Thyroid gland (tissue), 4 donors: Measurements from ENCODE around the gene MTUS2. TPM values are rescaled to one million over a fixed set of nuclear protein-coding genes. Genes with fewer than 3 reads are reported as not detected.

Source experiments
- DNase-seq, 2 donors: peaks; one replicate each; pipeline ENCODE4 v3.0.0-alpha.2; 2019
- H3K27ac ChIP-seq, 3 donors: fragments of 200-600 bp; sonication (generic); 1 replicate in 2 of 3; 2 replicates in 1 of 3; pipeline ENCODE4 v1.5.1; 2016 to 2019; ENCODE audit warnings: mild to moderate bottlenecking in 1 of 3, moderate library complexity in 1 of 3
- H3K27me3 ChIP-seq: fragments of 200-600 bp; sonication (generic); one replicate; pipeline ENCODE4 v1.5.1; 2019
- H3K36me3 ChIP-seq, 2 donors: fragments of 200-600 bp; sonication (generic); one replicate each; pipeline ENCODE4 v1.5.1; 2016 to 2019
- H3K4me1 ChIP-seq, 2 donors: fragments of 200-600 bp; sonication (generic); one replicate each; pipeline ENCODE4 v1.5.1; 2017 to 2019
- H3K4me3 ChIP-seq, 3 donors: fragments of 200-600 bp; sonication (generic); replicated peaks in 1 of 3; 1 replicate in 2 of 3; 2 replicates in 1 of 3; pipeline ENCODE4 v1.5.1; 2016; ENCODE audit warnings: mild to moderate bottlenecking in 1 of 3
- H3K9me3 ChIP-seq: fragments of 200-600 bp; sonication (generic); one replicate; pipeline ENCODE4 v1.5.1; 2017
- CTCF ChIP-seq, 6 experiments: fragments of 200-600 bp in 3 of 6; fragments of 450-650 bp in 3 of 6; sonication (generic) in 3 of 6; IDR thresholded peaks; one replicate each; pipeline ENCODE4 v1.5.1; 2016 to 2019; ENCODE audit warnings: antibody characterized with exemption in 6 of 6, mild to moderate bottlenecking in 2 of 6, inconsistent platforms in 1 of 6, moderate library complexity in 1 of 6
- POLR2A ChIP-seq, 2 donors: fragments of 450-650 bp; IDR thresholded peaks; one replicate each; pipeline ENCODE4 v1.6.1; 2017; ENCODE audit warnings: antibody characterized with exemption in 2 of 2, mild to moderate bottlenecking in 2 of 2, moderate library complexity in 1 of 2
- WGBS, 2 donors: methylation state at CpG; one replicate each; pipeline ENCODE4 v1.1.5; 2017; 5-methylcytosine and 5-hydroxymethylcytosine counted together
- intact Hi-C: fragments of 100-400 bp; cut with DNase I; formaldehyde crosslinking; loops from one replicate; pipeline ENCODE4 v1.15.1; 2023
- total RNA-seq, 4 donors: library from RNA; depleted of rRNA; stranded (reverse); fragments of >200 nt; gene quantifications; one replicate each; pipeline ENCODE4 v1.2.3, GENCODE V29; 2016

Gene MTUS2
- total RNA-seq, 4 donors from 2014 or later, result 0.98 to 1.5 (median 1.1) TPM

GRCh38 chr13:29281932-29282495 lies 461.9 kb downstream of the MTUS2 start:
- TF ChIP-seq POLR2A (IDR thresholded peaks at IDR 0.05) (no peak), CTCF (IDR thresholded peaks at IDR 0.05) (no peak)
- no peak overlapping the region for H3K4me3 ChIP-seq
- WGBS, 2 donors, result 90 to 93% methylated on average over 5 of the region's 5 CpGs
- no peaks in the 10 kb centered on the region for H3K4me1 ChIP-seq
- intact Hi-C loops, result no loop called here
- DNase-seq, result no peak
- H3K27me3 ChIP-seq, result no peaks in the 10 kb centered on the region
- no peaks in the 10 kb centered on the region for H3K36me3 ChIP-seq
- H3K9me3 ChIP-seq, result no peaks in the 10 kb centered on the region
- H3K27ac ChIP-seq, result no peak overlapping the region

- no peak for DNase-seq
- TF ChIP-seq CTCF (IDR thresholded peaks at IDR 0.05) (no peak), POLR2A (IDR thresholded peaks at IDR 0.05) (no peak)
- no peaks in the 10 kb centered on the region for H3K4me1 ChIP-seq
- no peaks in the 10 kb centered on the region for H3K9me3 ChIP-seq
- no peak overlapping the region for H3K4me3 ChIP-seq
- H3K27ac ChIP-seq, result no peak overlapping the region
- H3K36me3 ChIP-seq, result no peaks in the 10 kb centered on the region
- intact Hi-C loops, result no loop called here
- H3K27me3 ChIP-seq, result no peaks in the 10 kb centered on the region
Observed at GRCh38 chr13:29284726-29285125, 464.6 kb downstream of the MTUS2 start.

GRCh38 chr13:29287237-29287636 lies 467.1 kb downstream of the MTUS2 start:
- TF ChIP-seq POLR2A (IDR thresholded peaks at IDR 0.05) (no peak), CTCF (IDR thresholded peaks at IDR 0.05) (no peak)
- intact Hi-C loops, result no loop called here
- no peaks in the 10 kb centered on the region for H3K4me1 ChIP-seq
- no peak overlapping the region for H3K4me3 ChIP-seq
- no peaks in the 10 kb centered on the region for H3K9me3 ChIP-seq
- H3K27ac ChIP-seq, result no peak overlapping the region
- 80 to 87% methylated on average over 5 of the region's 5 CpGs for WGBS, 2 donors
- no peaks in the 10 kb centered on the region for H3K27me3 ChIP-seq
- no peak for DNase-seq
- H3K36me3 ChIP-seq, result no peaks in the 10 kb centered on the region

GRCh38 chr13:29292045-29292444 lies 471.9 kb downstream of the MTUS2 start:
- H3K36me3 ChIP-seq, result no peaks in the 10 kb centered on the region
- no peaks in the 10 kb centered on the region for H3K9me3 ChIP-seq
- 53 to 58% methylated on average over 3 of the region's 3 CpGs for WGBS, 2 donors
- DNase-seq, result no peak
- no peaks in the 10 kb centered on the region for H3K4me1 ChIP-seq
- H3K27ac ChIP-seq, result no peak overlapping the region
- H3K27me3 ChIP-seq, result no peaks in the 10 kb centered on the region
- H3K4me3 ChIP-seq, result no peak overlapping the region
- TF ChIP-seq POLR2A (IDR thresholded peaks at IDR 0.05) (no peak), CTCF (IDR thresholded peaks at IDR 0.05) (no peak)
- intact Hi-C loops, result no loop called here

- Histone ChIP-seq H3K4me3 (no peak overlapping the region), H3K36me3 (no peaks in the 10 kb centered on the region), H3K27ac (no peak overlapping the region), H3K9me3 (no peaks in the 10 kb centered on the region), H3K4me1 (no peaks in the 10 kb centered on the region), H3K27me3 (no peaks in the 10 kb centered on the region)
- 0 to 26% methylated on average over 1 of the region's 1 CpG for whole genome bisulfite sequencing, 2 donors
- intact Hi-C loops, result no loop called here
- TF ChIP-seq POLR2A (IDR thresholded peaks at IDR 0.05) (no peak), CTCF (IDR thresholded peaks at IDR 0.05) (no peak)
- DNase-seq, result peak; percentile 8 to 11
Observed at GRCh38 chr13:29294821-29295220, 474.7 kb downstream of the MTUS2 start.
